Lower leg skin (tissue), 4 donors: ENCODE data around the gene GALNT2. TPM values are rescaled to one million over a fixed set of nuclear protein-coding genes. Genes with fewer than 3 reads are reported as not detected.

Experiments used
- DNase-seq, 2 donors: peaks; one replicate each; pipeline ENCODE4 v3.0.0-alpha.2; 2019; ENCODE audit warnings: low spot score in 2 of 2
- H3K4me3 ChIP-seq: fragments of 200-600 bp; sonication (generic); 2 replicates; pipeline ENCODE4 v1.5.1; 2017; ENCODE audit warnings: mild to moderate bottlenecking, low read depth; ENCODE audit not compliant: poor library complexity, severe bottlenecking
- POLR2A ChIP-seq, 2 donors: fragments of 450-650 bp; IDR thresholded peaks; one replicate each; pipeline ENCODE4 v1.6.1; 2016 to 2017; ENCODE audit warnings: antibody characterized with exemption in 2 of 2, mild to moderate bottlenecking in 1 of 2, moderate library complexity in 1 of 2
- WGBS, 2 donors: methylation state at CpG; one replicate each; pipeline ENCODE4 v1.1.5; 2018; 5-methylcytosine and 5-hydroxymethylcytosine counted together
- intact Hi-C: fragments of 100-400 bp; cut with DNase I; formaldehyde crosslinking; loops from one replicate; pipeline ENCODE4 v1.15.0; 2023; ENCODE audit warnings: low total_unique reads
- total RNA-seq, 4 donors: library from RNA; depleted of rRNA; stranded (reverse); fragments of >200 nt; gene quantifications; one replicate each; pipeline ENCODE4 v1.1.0, GENCODE V29; 2016
- TF ChIP-seq, protein P1 (sequence below), 3 donors: fragments of 450-650 bp; IDR thresholded peaks; one replicate each; pipeline ENCODE4 v1.5.1; 2016; ENCODE audit warnings: antibody characterized with exemption in 3 of 3, mild to moderate bottlenecking in 3 of 3, moderate library complexity in 2 of 3

The GALNT2 gene
- total RNA-seq, 4 donors from 2014 or later: 11.0 to 31.0 (median 20.2) TPM

DNA sequence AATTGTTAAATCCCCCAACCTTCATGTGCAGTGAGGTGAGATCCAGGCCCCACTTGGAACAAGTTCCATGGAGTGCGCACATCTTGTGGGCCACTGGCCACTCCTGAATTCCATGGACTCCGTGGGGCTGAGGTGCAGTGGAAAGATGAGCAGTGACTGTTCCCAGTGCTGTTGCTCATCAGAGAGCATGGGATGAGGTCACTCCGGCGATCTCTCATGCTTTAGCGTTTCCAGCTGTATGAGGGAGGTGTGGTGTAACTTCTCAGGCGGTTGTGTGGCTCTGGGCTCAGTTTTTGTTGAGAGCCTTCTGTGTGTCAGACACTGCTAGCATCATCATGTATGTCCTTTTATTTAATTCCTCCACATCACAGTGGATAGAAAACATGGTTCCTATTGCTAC is 96.2 kb downstream of the GALNT2 start:
- peak; percentile 42 to 85 for DNase-seq
- WGBS, 2 donors: 76 to 78% methylated on average over 6 of the region's 6 CpGs
- TF ChIP-seq, protein P1, sequence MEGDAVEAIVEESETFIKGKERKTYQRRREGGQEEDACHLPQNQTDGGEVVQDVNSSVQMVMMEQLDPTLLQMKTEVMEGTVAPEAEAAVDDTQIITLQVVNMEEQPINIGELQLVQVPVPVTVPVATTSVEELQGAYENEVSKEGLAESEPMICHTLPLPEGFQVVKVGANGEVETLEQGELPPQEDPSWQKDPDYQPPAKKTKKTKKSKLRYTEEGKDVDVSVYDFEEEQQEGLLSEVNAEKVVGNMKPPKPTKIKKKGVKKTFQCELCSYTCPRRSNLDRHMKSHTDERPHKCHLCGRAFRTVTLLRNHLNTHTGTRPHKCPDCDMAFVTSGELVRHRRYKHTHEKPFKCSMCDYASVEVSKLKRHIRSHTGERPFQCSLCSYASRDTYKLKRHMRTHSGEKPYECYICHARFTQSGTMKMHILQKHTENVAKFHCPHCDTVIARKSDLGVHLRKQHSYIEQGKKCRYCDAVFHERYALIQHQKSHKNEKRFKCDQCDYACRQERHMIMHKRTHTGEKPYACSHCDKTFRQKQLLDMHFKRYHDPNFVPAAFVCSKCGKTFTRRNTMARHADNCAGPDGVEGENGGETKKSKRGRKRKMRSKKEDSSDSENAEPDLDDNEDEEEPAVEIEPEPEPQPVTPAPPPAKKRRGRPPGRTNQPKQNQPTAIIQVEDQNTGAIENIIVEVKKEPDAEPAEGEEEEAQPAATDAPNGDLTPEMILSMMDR (IDR thresholded peaks at IDR 0.05): no peak
- H3K4me3 ChIP-seq: no peak overlapping the region
- intact Hi-C loops: no loop called here

DNA sequence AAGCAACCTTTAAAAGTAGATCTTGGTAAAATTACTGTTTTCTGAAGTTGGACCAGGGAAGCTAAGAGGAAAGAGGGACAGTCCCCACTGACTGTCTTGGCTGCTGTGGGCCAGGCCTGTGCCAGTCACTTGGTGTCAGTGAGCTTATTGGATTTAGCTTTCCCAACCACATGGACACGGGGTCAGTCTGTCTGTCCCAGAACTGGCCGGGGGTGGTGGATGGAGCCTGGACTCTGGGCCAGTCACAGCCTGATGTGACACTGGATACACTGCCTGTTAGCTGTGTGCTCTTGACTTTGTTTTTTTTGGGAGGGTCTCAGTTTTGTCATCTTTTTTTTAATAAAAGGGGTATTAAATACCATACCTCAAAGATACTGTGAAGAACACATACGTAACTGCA is 96.7 kb downstream of the GALNT2 start:
- no peak overlapping the region for H3K4me3 ChIP-seq
- intact Hi-C loops: no loop called here
- TF ChIP-seq, protein P1 (IDR thresholded peaks at IDR 0.05): no peak
- TF ChIP-seq POLR2A (IDR thresholded peaks at IDR 0.05): no peak
- DNase-seq: peak in 1 of 2 donors; percentile 82
- 83 to 86% methylated on average over 3 of the region's 3 CpGs for WGBS, 2 donors

DNA sequence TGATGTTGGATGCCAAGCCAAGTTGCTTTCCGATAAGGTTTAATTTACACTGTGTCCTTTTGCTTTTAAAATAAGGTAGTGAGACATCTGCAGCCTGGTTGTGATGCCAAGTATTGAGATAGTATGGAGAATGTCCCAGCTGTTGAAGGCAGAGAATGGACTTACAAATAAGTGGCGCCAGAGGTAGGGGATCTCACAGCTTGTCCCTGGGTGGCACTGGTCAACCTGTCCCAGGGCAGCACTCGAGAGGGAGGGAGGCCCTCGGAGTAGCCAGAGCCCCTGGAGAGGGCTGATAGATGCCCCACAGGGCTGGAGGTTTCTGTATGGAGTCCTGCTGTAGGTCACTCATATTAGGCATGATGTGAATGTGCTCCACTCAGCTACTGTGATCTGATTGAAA is 98.5 kb downstream of the GALNT2 start:
- no peak overlapping the region for H3K4me3 ChIP-seq
- 90 to 94% methylated on average over 4 of the region's 4 CpGs for WGBS, 2 donors
- TF ChIP-seq, protein P1 (IDR thresholded peaks at IDR 0.05): no peak
- TF ChIP-seq POLR2A (IDR thresholded peaks at IDR 0.05): no peak
- intact Hi-C loops: no loop called here
- peak in 1 of 2 donors; percentile 25 for DNase-seq

DNA sequence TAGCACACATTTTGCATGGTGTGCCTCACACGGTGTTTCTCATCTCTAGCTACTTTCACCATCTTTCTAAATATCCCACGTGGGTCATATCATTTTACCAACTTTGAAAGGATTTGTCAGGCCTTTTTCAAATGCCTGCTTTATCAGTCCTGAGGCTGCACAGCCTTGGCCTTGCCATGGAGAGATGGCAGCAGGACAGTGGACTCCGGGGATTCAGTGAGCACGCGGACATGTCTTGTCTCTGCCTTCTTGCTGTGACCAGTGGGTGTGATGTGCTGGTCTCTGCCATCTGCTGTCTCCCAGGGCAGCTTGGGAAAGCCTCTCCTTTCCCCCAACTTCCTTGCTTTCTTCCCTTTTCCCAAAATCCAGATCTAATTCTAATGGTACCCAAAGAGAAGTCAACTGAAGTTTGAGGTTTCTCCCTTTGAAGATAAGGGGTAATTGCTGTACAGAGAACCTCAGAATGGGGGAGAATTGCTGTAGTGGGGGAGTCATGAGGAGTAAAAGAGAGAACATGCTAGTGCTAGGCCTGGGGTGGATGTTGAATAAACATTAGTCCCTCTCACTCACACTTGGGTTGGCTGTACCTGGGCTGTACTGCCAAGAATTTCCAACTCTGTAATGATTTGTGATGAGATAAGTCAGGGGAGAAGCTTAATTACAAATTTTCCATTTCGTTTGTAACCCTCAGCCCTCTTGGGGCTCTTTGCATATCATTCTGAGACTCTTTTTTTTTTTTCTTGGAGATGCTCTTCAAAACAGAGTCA is 99.5 kb downstream of the GALNT2 start:
- 90 to 94% methylated on average over 6 of the region's 6 CpGs for whole genome bisulfite sequencing, 2 donors
- TF ChIP-seq POLR2A (IDR thresholded peaks at IDR 0.05): no peak
- TF ChIP-seq, protein P1 (IDR thresholded peaks at IDR 0.05): no peak
- peak in 1 of 2 donors; percentile 52 for DNase-seq
- H3K4me3 ChIP-seq: no peak overlapping the region
- intact Hi-C loops: no loop called here

DNA sequence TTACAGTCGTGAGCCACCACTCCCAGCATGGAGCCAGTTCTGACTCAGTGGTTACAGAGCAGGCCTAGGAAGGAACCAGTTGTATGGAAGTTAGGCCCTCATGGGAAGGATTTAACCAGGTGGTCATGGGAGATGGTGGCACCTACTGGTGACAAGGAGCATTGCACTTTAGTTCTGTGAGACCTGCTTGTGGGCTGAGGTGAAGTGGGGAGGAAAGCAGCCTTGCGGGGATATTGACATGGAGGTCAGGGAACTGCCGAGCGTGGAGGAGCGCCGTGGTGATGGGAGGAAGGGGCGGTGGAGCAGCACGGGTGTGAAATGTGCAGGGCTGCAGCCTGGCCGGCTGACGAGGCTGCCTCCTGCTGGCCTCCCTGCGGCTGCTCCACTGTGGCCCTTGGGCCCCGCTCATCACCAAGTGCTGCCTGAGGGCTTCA is 100.4 kb downstream of the GALNT2 start:
- TF ChIP-seq, protein P1 (IDR thresholded peaks at IDR 0.05): peak in 1 of 3 donors; percentile 60
- TF ChIP-seq POLR2A (IDR thresholded peaks at IDR 0.05): no peak
- H3K4me3 ChIP-seq: no peak overlapping the region
- 88 to 90% methylated on average over 12 of the region's 12 CpGs for WGBS, 2 donors
- intact Hi-C loops: no loop called here
- peak in 1 of 2 donors; percentile 78 for DNase-seq
